ENCODE results near the gene CEP97. TPM values are rescaled to one million over a fixed set of nuclear protein-coding genes. Genes with fewer than 3 reads are reported as not detected.

The CEP97 gene, protein sequence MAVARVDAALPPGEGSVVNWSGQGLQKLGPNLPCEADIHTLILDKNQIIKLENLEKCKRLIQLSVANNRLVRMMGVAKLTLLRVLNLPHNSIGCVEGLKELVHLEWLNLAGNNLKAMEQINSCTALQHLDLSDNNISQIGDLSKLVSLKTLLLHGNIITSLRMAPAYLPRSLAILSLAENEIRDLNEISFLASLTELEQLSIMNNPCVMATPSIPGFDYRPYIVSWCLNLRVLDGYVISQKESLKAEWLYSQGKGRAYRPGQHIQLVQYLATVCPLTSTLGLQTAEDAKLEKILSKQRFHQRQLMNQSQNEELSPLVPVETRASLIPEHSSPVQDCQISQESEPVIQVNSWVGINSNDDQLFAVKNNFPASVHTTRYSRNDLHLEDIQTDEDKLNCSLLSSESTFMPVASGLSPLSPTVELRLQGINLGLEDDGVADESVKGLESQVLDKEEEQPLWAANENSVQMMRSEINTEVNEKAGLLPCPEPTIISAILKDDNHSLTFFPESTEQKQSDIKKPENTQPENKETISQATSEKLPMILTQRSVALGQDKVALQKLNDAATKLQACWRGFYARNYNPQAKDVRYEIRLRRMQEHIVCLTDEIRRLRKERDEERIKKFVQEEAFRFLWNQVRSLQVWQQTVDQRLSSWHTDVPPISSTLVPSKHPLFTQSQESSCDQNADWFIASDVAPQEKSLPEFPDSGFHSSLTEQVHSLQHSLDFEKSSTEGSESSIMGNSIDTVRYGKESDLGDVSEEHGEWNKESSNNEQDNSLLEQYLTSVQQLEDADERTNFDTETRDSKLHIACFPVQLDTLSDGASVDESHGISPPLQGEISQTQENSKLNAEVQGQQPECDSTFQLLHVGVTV
- polyA plus RNA-seq (2012; ENCODE audit: insufficient read depth, insufficient read length, low read depth): 4.7 TPM

GRCh38 chr3:101724329-101725193 lies at the start of gene CEP97:
TSS of gene CEP97 (plus strand) at chr3:101724614. CDS start at chr3:101724677, 63 bp downstream.
- DNase-seq: peak; percentile 93

GRCh38 chr3:101675709-101676215 lies 48.7 kb upstream of the CEP97 start:
- no peaks in the 10 kb centered on the region for H3K4me1 ChIP-seq
- H3K9me3 ChIP-seq: no peaks in the 10 kb centered on the region
- TF ChIP-seq CTCF (IDR thresholded peaks at IDR 0.05; ENCODE audit: low read depth, low read length): no peak
- peaks cover 20% of the 10 kb centered on the region for H3K36me3 ChIP-seq
- peak overlapping the region; percentile 93 for H3K4me3 ChIP-seq (ENCODE audit: low read depth, low read length)
- DNase-seq: peak; percentile 27
- no peaks in the 10 kb centered on the region for H3K27me3 ChIP-seq

More at GRCh38 chr3:101724329-101725193, at the start of gene CEP97:
- Histone ChIP-seq H3K4me3 (ENCODE audit: low read depth, low read length) (peak within 1 kb of the TSS; percentile 100), H3K4me1 (no peaks in the 10 kb centered on the region; the same call in 1 of the 2 replicates), H3K9me3 (no peaks in the 10 kb centered on the region), H3K27me3 (no peaks in the 10 kb centered on the region), H3K36me3 (peaks cover 28% of the 10 kb centered on the region)
- no peak for TF ChIP-seq CTCF (IDR thresholded peaks at IDR 0.05; ENCODE audit: low read depth, low read length)

- TF ChIP-seq CTCF (IDR thresholded peaks at IDR 0.05; ENCODE audit: low read depth, low read length): no peak; the same call in none of the 2 replicates
- H3K36me3 ChIP-seq: peaks cover 20% of the 10 kb centered on the region
- peak overlapping the region; percentile 93 for H3K4me3 ChIP-seq (ENCODE audit: low read depth, low read length)
- H3K9me3 ChIP-seq: no peaks in the 10 kb centered on the region
- no peaks in the 10 kb centered on the region for H3K4me1 ChIP-seq
- H3K27me3 ChIP-seq: no peaks in the 10 kb centered on the region
- peak; percentile 99 for DNase-seq
Observed at GRCh38 chr3:101676216-101676764, 48.1 kb upstream of the CEP97 start.

GRCh38 chr3:101676765-101677435 lies 47.5 kb upstream of the CEP97 start, which contains the start of gene ZBTB11:
TSS of gene ZBTB11 (minus strand) at chr3:101677132. CDS start at chr3:101676914, 218 bp downstream.
- TF ChIP-seq CTCF (IDR thresholded peaks at IDR 0.05; ENCODE audit: low read depth, low read length): peak; percentile 72
- Histone ChIP-seq H3K36me3 (peaks cover 21% of the 10 kb centered on the region), H3K4me3 (ENCODE audit: low read depth, low read length) (peak within 1 kb of the TSS; percentile 93), H3K9me3 (no peaks in the 10 kb centered on the region), H3K4me1 (no peaks in the 10 kb centered on the region), H3K27me3 (no peaks in the 10 kb centered on the region)
- peak; percentile 99 for DNase-seq

Measured in BE2C (cell line).